ENCODE results near the gene TINAGL1.
A peak's percentile ranks its signal among the peaks of the same experiment; 100 is the strongest.

The TINAGL1 gene

GRCh38 chr1:31602081-31602480 lies 25.8 kb downstream of the TINAGL1 start:
- DNase-seq (ENCODE audit: low spot score), result no peak

- DNase-seq (ENCODE audit: low spot score), result no peak
Observed at GRCh38 chr1:31605908-31606427, 29.7 kb downstream of the TINAGL1 start.

- no peak for DNase-seq (ENCODE audit: low spot score)
Observed at GRCh38 chr1:31607360-31607759, 31.0 kb downstream of the TINAGL1 start.

- no peak for DNase-seq (ENCODE audit: low spot score)
Observed at GRCh38 chr1:31609514-31610118, 33.3 kb downstream of the TINAGL1 start.

- DNase-seq (ENCODE audit: low spot score), result peak; percentile 82
Observed at GRCh38 chr1:31614414-31615005, 38.2 kb downstream of the TINAGL1 start.

- DNase-seq (ENCODE audit: low spot score), result no peak
Observed at GRCh38 chr1:31615414-31615813, 39.1 kb downstream of the TINAGL1 start.

- DNase-seq (ENCODE audit: low spot score), result no peak
Observed at GRCh38 chr1:31615939-31616338, 39.6 kb downstream of the TINAGL1 start.

- DNase-seq (ENCODE audit: low spot score), result no peak
Observed at GRCh38 chr1:31617218-31617915, 41.1 kb downstream of the TINAGL1 start, which contains the start of gene HCRTR1. TSS of gene HCRTR1 (plus strand) at chr1:31617689. CDS start at chr1:31619193, 1,504 bp downstream.

- DNase-seq (ENCODE audit: low spot score), result peak; percentile 45
Observed at GRCh38 chr1:31617916-31618746, 41.8 kb downstream of the TINAGL1 start.

GRCh38 chr1:31618916-31619846 lies 42.9 kb downstream of the TINAGL1 start:
- DNase-seq (ENCODE audit: low spot score), result no peak

- DNase-seq (ENCODE audit: low spot score), result no peak
Observed at GRCh38 chr1:31620631-31621497, 44.5 kb downstream of the TINAGL1 start.

- DNase-seq (ENCODE audit: low spot score), result no peak
Observed at GRCh38 chr1:31621498-31621820, 45.1 kb downstream of the TINAGL1 start.

GRCh38 chr1:31621847-31622730 lies 45.8 kb downstream of the TINAGL1 start:
- no peak for DNase-seq (ENCODE audit: low spot score)

- DNase-seq (ENCODE audit: low spot score), result no peak
Observed at GRCh38 chr1:31623365-31623764, 47.0 kb downstream of the TINAGL1 start.

- DNase-seq (ENCODE audit: low spot score), result no peak
Observed at GRCh38 chr1:31624309-31624708, 48.0 kb downstream of the TINAGL1 start.

GRCh38 chr1:31624731-31625514 lies 48.6 kb downstream of the TINAGL1 start:
- no peak for DNase-seq (ENCODE audit: low spot score)

GRCh38 chr1:31625561-31626222 lies 49.4 kb downstream of the TINAGL1 start:
- no peak for DNase-seq (ENCODE audit: low spot score)
